ENCODE data around the gene PLEKHD1.
A peak's percentile ranks its signal among the peaks of the same experiment; 100 is the strongest.

The PLEKHD1 gene

GRCh38 chr14:69458350-69458749, 26.2 kb upstream of the PLEKHD1 start:
- no peak overlapping the region for H3K4me3 ChIP-seq (ENCODE audit: low read depth, low read length)
- TF ChIP-seq CTCF (IDR thresholded peaks at IDR 0.05; ENCODE audit: low read depth, low read length) = no peak
- DNase-seq (ENCODE audit: low read depth, low spot score) = no peak
- in situ Hi-C loops (cut with HindIII; ENCODE audit: low sequenced_read_pairs) = no loop called here

- DNase-seq (ENCODE audit: low read depth, low spot score) = no peak
- in situ Hi-C loops (cut with HindIII; ENCODE audit: low sequenced_read_pairs) = no loop called here
- no peak for TF ChIP-seq CTCF (IDR thresholded peaks at IDR 0.05; ENCODE audit: low read depth, low read length)
- no peak overlapping the region for H3K4me3 ChIP-seq (ENCODE audit: low read depth, low read length)
Measured at GRCh38 chr14:69459122-69459521, 25.4 kb upstream of the PLEKHD1 start.

- TF ChIP-seq CTCF (IDR thresholded peaks at IDR 0.05; ENCODE audit: low read depth, low read length) = peak; percentile 86
- H3K4me3 ChIP-seq (ENCODE audit: low read depth, low read length) = no peak overlapping the region
- peak; percentile 86 for DNase-seq (ENCODE audit: low read depth, low spot score)
- in situ Hi-C loops (cut with HindIII; ENCODE audit: low sequenced_read_pairs) = no loop called here
Measured at GRCh38 chr14:69460093-69460701, 24.3 kb upstream of the PLEKHD1 start.

GRCh38 chr14:69464379-69464778, 20.1 kb upstream of the PLEKHD1 start:
- no peak overlapping the region for H3K4me3 ChIP-seq (ENCODE audit: low read depth, low read length)
- in situ Hi-C loops (cut with HindIII; ENCODE audit: low sequenced_read_pairs) = no loop called here
- TF ChIP-seq CTCF (IDR thresholded peaks at IDR 0.05; ENCODE audit: low read depth, low read length) = no peak
- no peak for DNase-seq (ENCODE audit: low read depth, low spot score)

GRCh38 chr14:69464829-69465228, 19.7 kb upstream of the PLEKHD1 start:
- peak; percentile 90 for DNase-seq (ENCODE audit: low read depth, low spot score)
- in situ Hi-C loops (cut with HindIII; ENCODE audit: low sequenced_read_pairs) = no loop called here
- no peak for TF ChIP-seq CTCF (IDR thresholded peaks at IDR 0.05; ENCODE audit: low read depth, low read length)
- H3K4me3 ChIP-seq (ENCODE audit: low read depth, low read length) = no peak overlapping the region

- no peak overlapping the region for H3K4me3 ChIP-seq (ENCODE audit: low read depth, low read length)
- in situ Hi-C loops (cut with HindIII; ENCODE audit: low sequenced_read_pairs) = no loop called here
- TF ChIP-seq CTCF (IDR thresholded peaks at IDR 0.05; ENCODE audit: low read depth, low read length) = no peak
- peak; percentile 1 for DNase-seq (ENCODE audit: low read depth, low spot score)
Measured at GRCh38 chr14:69468949-69469348, 15.6 kb upstream of the PLEKHD1 start.
